ENCODE measurements around the gene DMRT3. TPM values are rescaled to one million over a fixed set of nuclear protein-coding genes. Genes with fewer than 3 reads are reported as not detected.
A peak's percentile ranks its signal among the peaks of the same experiment; 100 is the strongest.

Gene DMRT3
- total RNA-seq, 5 donors from 2014 or later (not counting 1 experiment from before 2014, with no cell fraction given), result not detected

GRCh38 chr9:969310-970150 lies 6.9 kb upstream of the DMRT3 start:
- peaks cover 26 to 35% (median 35%) of the 10 kb centered on the region in 3 donors for H3K4me1 Mint-ChIP-seq
- no peaks in the 10 kb centered on the region for H3K36me3 Mint-ChIP-seq
- Histone ChIP-seq H3K36me3 (ENCODE audit: control insufficient read depth in 2 of 2, extremely low read depth in 1 of 2, insufficient read depth in 1 of 2, low read length in 1 of 2) (no peaks in the 10 kb centered on the region), H3K9me3 (no peaks in the 10 kb centered on the region), H3K4me3 (ENCODE audit: control insufficient read depth in 1 of 2, extremely low read depth in 1 of 2, low read length in 1 of 2) (peak overlapping the region in 1 of 2 donors; percentile 3), H3K27me3 (replicated peaks in 1 of 2; ENCODE audit: control insufficient read depth in 2 of 2, extremely low read depth in 1 of 2, insufficient read depth in 2 of 2, low read length in 1 of 2) (peaks cover 31 to 59% of the 10 kb centered on the region in 2 experiments), H3K27ac (ENCODE audit: low read length) (no peak overlapping the region), H3K4me1 (ENCODE audit: control insufficient read depth in 1 of 2, extremely low read depth in 1 of 2, insufficient read depth in 2 of 2, low read length in 2 of 2) (peaks cover 2 to 42% of the 10 kb centered on the region in 2 experiments)
- H3K27ac Mint-ChIP-seq, result no peak overlapping the region
- H3K4me3 Mint-ChIP-seq, result peak overlapping the region in 1 of 3 donors; percentile 23
- ChIA-PET CTCF (no interaction called here), POLR2A (no interaction called here)
- H3K27me3 Mint-ChIP-seq, result peaks cover 59 to 81% of the 10 kb centered on the region in 2 donors
- WGBS (ENCODE audit: insufficient coverage), result 15% methylated on average over 44 of the region's 49 CpGs
- H3K9me3 Mint-ChIP-seq, result no peaks in the 10 kb centered on the region
- ATAC-seq (replicated peaks in 1 of 4), result no peak
- no peak for DNase-seq

- Histone ChIP-seq H3K27ac (ENCODE audit: low read length) (no peak overlapping the region), H3K4me3 (ENCODE audit: control insufficient read depth in 1 of 2, extremely low read depth in 1 of 2, low read length in 1 of 2) (peak overlapping the region in 1 of 2 donors; percentile 8), H3K27me3 (replicated peaks in 1 of 2; ENCODE audit: control insufficient read depth in 2 of 2, extremely low read depth in 1 of 2, insufficient read depth in 2 of 2, low read length in 1 of 2) (peaks cover 36 to 66% of the 10 kb centered on the region in 2 experiments), H3K9me3 (no peaks in the 10 kb centered on the region), H3K4me1 (ENCODE audit: control insufficient read depth in 1 of 2, extremely low read depth in 1 of 2, insufficient read depth in 2 of 2, low read length in 2 of 2) (peaks cover 2 to 42% of the 10 kb centered on the region in 2 experiments), H3K36me3 (ENCODE audit: control insufficient read depth in 2 of 2, extremely low read depth in 1 of 2, insufficient read depth in 1 of 2, low read length in 1 of 2) (no peaks in the 10 kb centered on the region)
- no peaks in the 10 kb centered on the region for H3K36me3 Mint-ChIP-seq
- DNase-seq (no peak), ATAC-seq (replicated peaks in 1 of 4) (no peak)
- peaks cover 29 to 36% (median 35%) of the 10 kb centered on the region in 3 donors for H3K4me1 Mint-ChIP-seq
- H3K9me3 Mint-ChIP-seq, result no peaks in the 10 kb centered on the region
- H3K27me3 Mint-ChIP-seq, result peaks cover 59 to 82% of the 10 kb centered on the region in 2 donors
- H3K27ac Mint-ChIP-seq, result no peak overlapping the region
- ChIA-PET POLR2A (no interaction called here), CTCF (no interaction called here)
- H3K4me3 Mint-ChIP-seq, result peak overlapping the region in 1 of 3 donors; percentile 49
- 13% methylated on average over 52 of the region's 57 CpGs for WGBS (ENCODE audit: insufficient coverage)
Observed at GRCh38 chr9:970151-970996, 6.1 kb upstream of the DMRT3 start.

GRCh38 chr9:971901-972500 lies 4.5 kb upstream of the DMRT3 start:
- POLR2A ChIA-PET, result no interaction called here

GRCh38 chr9:972501-973294 lies 3.8 kb upstream of the DMRT3 start:
- H3K27ac ChIP-seq (ENCODE audit: low read length), result no peak overlapping the region
- Mint-ChIP-seq H3K27ac (no peak overlapping the region), H3K36me3 (no peaks in the 10 kb centered on the region), H3K9me3 (no peaks in the 10 kb centered on the region), H3K4me1 (peaks cover 31 to 40% (median 32%) of the 10 kb centered on the region in 3 donors), H3K27me3 (peaks cover 54 to 73% of the 10 kb centered on the region in 2 donors), H3K4me3 (peak overlapping the region in 1 of 3 donors; percentile 49)
- H3K9me3 ChIP-seq, result no peaks in the 10 kb centered on the region
- ChIA-PET CTCF (no interaction called here), POLR2A (no interaction called here)
- H3K36me3 ChIP-seq (ENCODE audit: control insufficient read depth in 2 of 2, extremely low read depth in 1 of 2, insufficient read depth in 1 of 2, low read length in 1 of 2), result no peaks in the 10 kb centered on the region
- peaks cover 26 to 79% of the 10 kb centered on the region in 2 experiments for H3K27me3 ChIP-seq (replicated peaks in 1 of 2; ENCODE audit: control insufficient read depth in 2 of 2, extremely low read depth in 1 of 2, insufficient read depth in 2 of 2, low read length in 1 of 2)
- H3K4me3 ChIP-seq (ENCODE audit: control insufficient read depth in 1 of 2, extremely low read depth in 1 of 2, low read length in 1 of 2), result peak overlapping the region in 1 of 2 donors; percentile 46
- 11% methylated on average over 66 of the region's 68 CpGs for WGBS (ENCODE audit: insufficient coverage)
- ATAC-seq (replicated peaks in 1 of 4) (peak in 1 of 4 experiments; percentile 36), DNase-seq (no peak)
- H3K4me1 ChIP-seq (ENCODE audit: control insufficient read depth in 1 of 2, extremely low read depth in 1 of 2, insufficient read depth in 2 of 2, low read length in 2 of 2), result peaks cover 2 to 45% of the 10 kb centered on the region in 2 experiments

More at GRCh38 chr9:971901-972500, 4.5 kb upstream of the DMRT3 start:
- Histone ChIP-seq H3K27me3 (replicated peaks in 1 of 2; ENCODE audit: control insufficient read depth in 2 of 2, extremely low read depth in 1 of 2, insufficient read depth in 2 of 2, low read length in 1 of 2) (peaks cover 31 to 74% of the 10 kb centered on the region in 2 experiments), H3K4me3 (ENCODE audit: control insufficient read depth in 1 of 2, extremely low read depth in 1 of 2, low read length in 1 of 2) (peak overlapping the region; percentile 4 to 46), H3K9me3 (no peaks in the 10 kb centered on the region), H3K36me3 (ENCODE audit: control insufficient read depth in 2 of 2, extremely low read depth in 1 of 2, insufficient read depth in 1 of 2, low read length in 1 of 2) (no peaks in the 10 kb centered on the region), H3K27ac (ENCODE audit: low read length) (no peak overlapping the region), H3K4me1 (ENCODE audit: control insufficient read depth in 1 of 2, extremely low read depth in 1 of 2, insufficient read depth in 2 of 2, low read length in 2 of 2) (peaks cover 2 to 45% of the 10 kb centered on the region in 2 experiments)
- 5% methylated on average over 35 of the region's 42 CpGs for WGBS (ENCODE audit: insufficient coverage)
- H3K36me3 Mint-ChIP-seq, result no peaks in the 10 kb centered on the region
- DNase-seq, result no peak
- ATAC-seq (replicated peaks in 1 of 4), result peak in 1 of 4 experiments; percentile 16
- no peaks in the 10 kb centered on the region for H3K9me3 Mint-ChIP-seq
- CTCF ChIA-PET, result no interaction called here
- H3K27ac Mint-ChIP-seq, result no peak overlapping the region
- peaks cover 60 to 76% of the 10 kb centered on the region in 2 donors for H3K27me3 Mint-ChIP-seq
- H3K4me3 Mint-ChIP-seq, result peak overlapping the region in 2 of 3 donors; percentile 21 to 49
- H3K4me1 Mint-ChIP-seq, result peaks cover 33 to 40% (median 35%) of the 10 kb centered on the region in 3 donors

GRCh38 chr9:973295-973834 lies 3.1 kb upstream of the DMRT3 start:
- no peaks in the 10 kb centered on the region for H3K36me3 ChIP-seq (ENCODE audit: control insufficient read depth in 2 of 2, extremely low read depth in 1 of 2, insufficient read depth in 1 of 2, low read length in 1 of 2)
- peaks cover 55 to 73% of the 10 kb centered on the region in 2 donors for H3K27me3 Mint-ChIP-seq
- CTCF ChIA-PET, result no interaction called here
- peaks cover 23 to 82% of the 10 kb centered on the region in 2 experiments for H3K27me3 ChIP-seq (replicated peaks in 1 of 2; ENCODE audit: control insufficient read depth in 2 of 2, extremely low read depth in 1 of 2, insufficient read depth in 2 of 2, low read length in 1 of 2)
- peaks cover 2 to 45% of the 10 kb centered on the region in 2 experiments for H3K4me1 ChIP-seq (ENCODE audit: control insufficient read depth in 1 of 2, extremely low read depth in 1 of 2, insufficient read depth in 2 of 2, low read length in 2 of 2)
- H3K4me1 Mint-ChIP-seq, result peaks cover 26 to 40% (median 31%) of the 10 kb centered on the region in 3 donors
- ATAC-seq (replicated peaks in 1 of 4) (no peak), DNase-seq (no peak)
- no peaks in the 10 kb centered on the region for H3K36me3 Mint-ChIP-seq
- H3K27ac Mint-ChIP-seq, result peak overlapping the region in 1 of 2 donors; percentile 57
- H3K4me3 ChIP-seq (ENCODE audit: control insufficient read depth in 1 of 2, extremely low read depth in 1 of 2, low read length in 1 of 2), result no peak overlapping the region
- no peaks in the 10 kb centered on the region for H3K9me3 Mint-ChIP-seq
- peak overlapping the region in 1 of 3 donors; percentile 49 for H3K4me3 Mint-ChIP-seq
- WGBS (ENCODE audit: insufficient coverage), result 12% methylated on average over 9 of the region's 17 CpGs
- POLR2A ChIA-PET, result no interaction called here
- no peaks in the 10 kb centered on the region for H3K9me3 ChIP-seq
- no peak overlapping the region for H3K27ac ChIP-seq (ENCODE audit: low read length)
